Breast epithelium (tissue), 4 donors: ENCODE measurements around the gene MRTFB. TPM values are rescaled to one million over a fixed set of nuclear protein-coding genes. Genes with fewer than 3 reads are reported as not detected.

ENCODE experiments used
- DNase-seq, 2 donors: peaks; one replicate each; pipeline ENCODE4 v3.0.0-alpha.2; 2019; ENCODE audit warnings: low spot score in 2 of 2
- H3K27ac ChIP-seq, 2 donors: fragments of 200-600 bp; sonication (generic) in 1 of 2; one replicate each; pipeline ENCODE4 v1.5.1; 2016 to 2019; ENCODE audit warnings: mild to moderate bottlenecking in 1 of 2
- H3K27me3 ChIP-seq, 2 donors: fragments of 200-600 bp; sonication (generic) in 1 of 2; one replicate each; pipeline versions ENCODE4 v1.5.1 to v1.6.0; 2017 to 2019; ENCODE audit warnings: control low read depth in 1 of 2, mild to moderate bottlenecking in 1 of 2
- H3K36me3 ChIP-seq: fragments of 200-600 bp; one replicate; pipeline ENCODE4 v1.5.1; 2019
- H3K4me1 ChIP-seq, 2 donors: fragments of 200-600 bp; sonication (generic); one replicate each; pipeline ENCODE4 v1.5.1; 2016 to 2019; ENCODE audit warnings: control low read depth in 1 of 2
- H3K4me3 ChIP-seq, 3 donors: fragments of 200-600 bp; sonication (generic); 1 replicate in 2 of 3; 2 replicates in 1 of 3; pipeline ENCODE4 v1.5.1; 2016 to 2019; ENCODE audit warnings: mild to moderate bottlenecking in 3 of 3, moderate library complexity in 2 of 3
- H3K9me3 ChIP-seq, 2 donors: fragments of 200-600 bp; sonication (generic) in 1 of 2; one replicate each; pipeline ENCODE4 v1.5.1; 2016 to 2019; ENCODE audit warnings: control low read depth in 1 of 2
- CTCF ChIP-seq, 3 donors: fragments of 450-650 bp; IDR thresholded peaks; one replicate each; pipeline ENCODE4 v1.5.1; 2016 to 2017; ENCODE audit warnings: antibody characterized with exemption in 3 of 3, mild to moderate bottlenecking in 3 of 3, moderate library complexity in 3 of 3
- POLR2A ChIP-seq: fragments of 450-650 bp; IDR thresholded peaks from one replicate; pipeline ENCODE4 v1.6.1; 2016; ENCODE audit warnings: antibody characterized with exemption, mild to moderate bottlenecking, moderate library complexity
- POLR2AphosphoS5 ChIP-seq, 3 donors: sonication (generic); formaldehyde crosslinking; IDR thresholded peaks; one replicate each; pipeline ENCODE4 v1.6.1; 2017; ENCODE audit warnings: antibody characterized with exemption in 3 of 3
- intact Hi-C: fragments of 100-400 bp; cut with DNase I; formaldehyde crosslinking; loops from one replicate; pipeline ENCODE4 v1.15.1; 2023; ENCODE audit warnings: low total_unique reads
- total RNA-seq, 3 donors: library from RNA; depleted of rRNA; stranded (reverse); fragments of >200 nt; gene quantifications; one replicate each; pipeline ENCODE4 v1.1.0, GENCODE V29; 2016

Gene MRTFB
- total RNA-seq, 3 donors from 2014 or later: 49.9 to 115 (median 83.6) TPM

DNA sequence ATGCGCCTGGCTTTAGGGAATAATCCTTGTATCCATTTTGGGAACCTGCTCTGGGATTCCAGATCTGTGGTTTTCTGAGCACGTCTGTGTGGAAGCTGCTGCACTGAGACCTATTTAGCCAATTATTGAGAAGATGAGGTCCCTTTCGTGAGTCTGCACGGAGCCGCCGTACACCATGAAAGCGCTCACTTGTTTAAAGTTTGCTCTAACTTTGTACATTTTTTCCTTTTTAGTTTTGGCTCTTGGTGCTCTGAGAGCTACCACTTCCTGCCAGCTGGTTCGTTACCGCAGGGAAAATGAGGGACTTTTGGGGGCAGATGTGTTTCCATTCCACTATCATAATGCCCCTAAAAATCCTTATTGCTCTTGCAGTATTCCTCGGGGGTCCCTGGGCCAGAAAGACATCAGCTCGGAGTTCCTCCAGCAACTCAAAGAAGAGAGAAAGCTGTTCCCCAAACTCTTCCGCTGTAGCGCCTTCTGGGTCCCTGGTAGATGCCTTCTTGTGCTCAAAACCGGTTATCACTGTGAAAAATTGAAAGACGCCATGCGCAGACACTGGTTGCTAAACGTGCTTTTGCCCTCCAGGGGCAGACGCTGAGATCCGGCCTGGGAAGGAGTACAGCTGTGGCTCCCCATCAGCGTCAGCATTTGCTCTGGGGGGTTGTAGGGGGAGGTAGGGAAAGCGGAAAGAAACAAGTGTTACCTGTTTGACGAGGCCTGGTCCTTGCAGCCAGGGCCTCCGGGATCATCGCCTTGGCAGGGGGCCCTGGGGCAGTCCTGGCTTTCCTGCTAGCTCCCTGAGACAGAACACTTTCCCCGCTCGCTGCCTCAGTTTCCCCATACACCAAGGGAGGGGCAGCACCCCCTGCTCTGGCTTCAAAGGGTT is 238.1 kb downstream of the MRTFB start:
- Histone ChIP-seq H3K27me3 (no peaks in the 10 kb centered on the region), H3K27ac (peak overlapping the region; percentile 62 to 67), H3K36me3 (no peaks in the 10 kb centered on the region), H3K4me3 (peak overlapping the region in 2 of 3 donors; percentile 16 to 29), H3K9me3 (no peaks in the 10 kb centered on the region), H3K4me1 (peaks cover 0 to 16% of the 10 kb centered on the region in 2 donors)
- intact Hi-C loops: no loop called here
- peak; percentile 67 to 76 for DNase-seq
- TF ChIP-seq CTCF (IDR thresholded peaks at IDR 0.05): peak in 1 of 3 donors; percentile 20
- peak in 1 of 3 donors; percentile 64 for TF ChIP-seq POLR2AphosphoS5 (IDR thresholded peaks at IDR 0.05)
- no peak for TF ChIP-seq POLR2A

- no peaks in the 10 kb centered on the region for H3K36me3 ChIP-seq
- H3K9me3 ChIP-seq: no peaks in the 10 kb centered on the region
- H3K4me1 ChIP-seq: peaks cover 0 to 16% of the 10 kb centered on the region in 2 donors
- no peaks in the 10 kb centered on the region for H3K27me3 ChIP-seq
- peak overlapping the region; percentile 62 to 67 for H3K27ac ChIP-seq
- no peak for DNase-seq
- intact Hi-C loops: no loop called here
- no peak for TF ChIP-seq POLR2A
- TF ChIP-seq CTCF (IDR thresholded peaks at IDR 0.05): no peak
- no peak for TF ChIP-seq POLR2AphosphoS5 (IDR thresholded peaks at IDR 0.05)
- peak overlapping the region in 1 of 3 donors; percentile 16 for H3K4me3 ChIP-seq
These were observed 238.8 kb downstream of the MRTFB start for GRCh38 chr16:14309906-14310305.

DNA sequence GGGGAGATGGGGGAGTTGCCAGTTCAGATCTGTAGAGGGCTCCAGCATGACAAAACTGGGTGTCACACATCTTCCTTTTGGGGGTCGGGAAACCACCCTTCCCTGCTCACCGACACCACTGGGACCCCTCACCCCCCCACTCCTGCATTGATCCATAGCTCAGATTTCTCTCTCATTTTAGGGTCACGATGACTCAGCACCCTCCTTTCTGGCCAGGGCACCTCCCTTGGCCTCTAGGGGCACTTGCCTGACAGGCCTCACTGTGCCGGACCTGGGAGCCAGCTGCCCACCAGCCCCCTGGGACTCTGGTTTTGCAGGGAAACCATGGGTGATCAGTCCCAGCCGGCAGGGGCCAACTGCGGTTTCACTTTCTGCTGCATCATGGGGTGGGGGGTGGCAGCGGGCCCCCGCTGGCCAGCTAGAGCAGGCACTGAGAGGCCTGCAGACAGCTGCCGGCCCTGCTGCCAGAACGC is 239.4 kb downstream of the MRTFB start:
- Histone ChIP-seq H3K27me3 (no peaks in the 10 kb centered on the region), H3K27ac (peak overlapping the region; percentile 12 to 67), H3K9me3 (no peaks in the 10 kb centered on the region), H3K36me3 (no peaks in the 10 kb centered on the region), H3K4me3 (no peak overlapping the region), H3K4me1 (peaks cover 0 to 16% of the 10 kb centered on the region in 2 donors)
- intact Hi-C loops: no loop called here
- DNase-seq: no peak
- TF ChIP-seq POLR2AphosphoS5 (IDR thresholded peaks at IDR 0.05) (no peak), POLR2A (no peak), CTCF (IDR thresholded peaks at IDR 0.05) (no peak)

- Histone ChIP-seq H3K27ac (no peak overlapping the region), H3K36me3 (no peaks in the 10 kb centered on the region), H3K9me3 (no peaks in the 10 kb centered on the region), H3K4me1 (peaks cover 0 to 7% of the 10 kb centered on the region in 2 donors), H3K4me3 (no peak overlapping the region), H3K27me3 (no peaks in the 10 kb centered on the region)
- intact Hi-C loops: no loop called here
- DNase-seq: no peak
- no peak for TF ChIP-seq POLR2AphosphoS5 (IDR thresholded peaks at IDR 0.05)
- TF ChIP-seq CTCF (IDR thresholded peaks at IDR 0.05): no peak
- no peak for TF ChIP-seq POLR2A
These were observed 243.0 kb downstream of the MRTFB start for GRCh38 chr16:14314116-14314515.

GRCh38 chr16:14315683-14316320 is 244.7 kb downstream of the MRTFB start:
- no peak overlapping the region for H3K4me3 ChIP-seq
- H3K27ac ChIP-seq: no peak overlapping the region
- H3K27me3 ChIP-seq: no peaks in the 10 kb centered on the region
- H3K4me1 ChIP-seq: no peaks in the 10 kb centered on the region
- DNase-seq: no peak
- intact Hi-C loops: no loop called here
- no peaks in the 10 kb centered on the region for H3K9me3 ChIP-seq
- TF ChIP-seq CTCF (IDR thresholded peaks at IDR 0.05): no peak
- TF ChIP-seq POLR2AphosphoS5 (IDR thresholded peaks at IDR 0.05): no peak
- TF ChIP-seq POLR2A: no peak
- H3K36me3 ChIP-seq: no peaks in the 10 kb centered on the region
